ENCODE measurements around the gene RAB42. TPM values are rescaled to one million over a fixed set of nuclear protein-coding genes. Genes with fewer than 3 reads are reported as not detected.

RAB42 gene
- total RNA-seq, 1 donor from 2014 or later: 1.6 TPM

- intact Hi-C loops (cut with DNase I): no loop called here
- ATAC-seq: no peak
- no peak for DNase-seq (ENCODE audit: missing footprints)
These were observed 39.6 kb downstream of the RAB42 start for GRCh38 chr1:28631713-28632112.

- intact Hi-C loops (cut with DNase I): no loop called here
- no peak for ATAC-seq
- DNase-seq (ENCODE audit: missing footprints): no peak
These were observed 40.5 kb downstream of the RAB42 start for GRCh38 chr1:28632560-28632959.

GRCh38 chr1:28640766-28641165 is 48.7 kb downstream of the RAB42 start:
- intact Hi-C loops (cut with DNase I): no loop called here
- ATAC-seq (no peak), DNase-seq (ENCODE audit: missing footprints) (no peak)

- peak; percentile 4 for ATAC-seq
- intact Hi-C loops (cut with DNase I): loop anchor here (2.0 kb wide), 1 partner anchor 61 kb away; no protein-coding TSS in a partner anchor
- DNase-seq (ENCODE audit: missing footprints): peak; percentile 73
These were observed 50.2 kb downstream of the RAB42 start for GRCh38 chr1:28642056-28642846.

GRCh38 chr1:28642847-28643635 is 51.0 kb downstream of the RAB42 start, which contains the start of gene TAF12:
Gene TAF12 (minus strand): TSS chr1:28643067. CDS start chr1:28622081, 20,986 bp downstream.
- DNase-seq (ENCODE audit: missing footprints): peak; percentile 96
- ATAC-seq: peak; percentile 97
- intact Hi-C loops (cut with DNase I): loop anchor here (1.0 to 2.0 kb wide), 2 partner anchors 62 to 93 kb away; partner anchors contain the start of gene YTHDF2

GRCh38 chr1:28644494-28644893 is 52.4 kb downstream of the RAB42 start:
- ATAC-seq (no peak), DNase-seq (ENCODE audit: missing footprints) (no peak)
- intact Hi-C loops (cut with DNase I): no loop called here

Other genes starting within 250 kb of the RAB42 start
- gene PHACTR4, start 222.5 kb upstream of the RAB42 start, total RNA-seq: 18.1 TPM
- gene RCC1, start 86.2 kb upstream of the RAB42 start, total RNA-seq: 8.5 TPM
- 15.9 TPM for gene TRNAU1AP, start 39.2 kb upstream of the RAB42 start, total RNA-seq
- gene TAF12, start 50.8 kb downstream of the RAB42 start, total RNA-seq: 27.7 TPM
- not detected for gene RNU11, start 56.3 kb downstream of the RAB42 start, total RNA-seq
- gene GMEB1, start 76.5 kb downstream of the RAB42 start, total RNA-seq: 6.5 TPM
- 37.9 TPM for gene YTHDF2, start 144.7 kb downstream of the RAB42 start, total RNA-seq
- gene OPRD1, start 219.9 kb downstream of the RAB42 start, total RNA-seq: not detected